GM12892 (cell line): Measurements from ENCODE around the gene ITGB5.

ENCODE experiments used
- POLR2A ChIP-seq: IDR thresholded peaks from 2 replicates; pipeline ENCODE4 v1.6.1; 2011; ENCODE audit warnings: low read depth, low read length, control low read depth
- POLR2AphosphoS5 ChIP-seq: IDR thresholded peaks from 2 replicates; pipeline ENCODE4 v1.6.1; 2011; ENCODE audit warnings: low read depth, low read length, control low read depth
- TAF1 ChIP-seq: IDR thresholded peaks from 2 replicates; pipeline ENCODE4 v1.6.1; 2011; ENCODE audit warnings: low read depth, mild to moderate bottlenecking, control low read depth, low read length, borderline replicate concordance

- TF ChIP-seq POLR2A (no peak), POLR2AphosphoS5 (no peak), TAF1 (no peak)
Measured at GRCh38 chr3:124761250-124761796, 125.8 kb downstream of the ITGB5 start.
